ENCODE results near the gene CD55. TPM values are rescaled to one million over a fixed set of nuclear protein-coding genes. Genes with fewer than 3 reads are reported as not detected.
A peak's percentile ranks its signal among the peaks of the same experiment; 100 is the strongest.

Gene CD55
- total RNA-seq, 1 experiment from 2014 or later: 75.4 TPM

GRCh38 chr1:207362962-207363860 is 41.7 kb downstream of the CD55 start:
- Histone ChIP-seq H3K4me2 (ENCODE audit: low read length) (no peak overlapping the region), H2AFZ (ENCODE audit: low read depth, low read length, poor library complexity, severe bottlenecking) (no peak overlapping the region), H3K79me2 (ENCODE audit: insufficient read depth, low read length) (no peaks in the 10 kb centered on the region), H3K27me3 (ENCODE audit: insufficient read depth, low read length) (no peaks in the 10 kb centered on the region), H3K4me1 (ENCODE audit: control insufficient read depth in 1 of 2, insufficient read depth in 2 of 2, low read length in 2 of 2) (no peaks in the 10 kb centered on the region), H3K9me2 (ENCODE audit: insufficient read depth) (no peaks in the 10 kb centered on the region), H3K9me3 (ENCODE audit: control insufficient read depth in 1 of 2, insufficient read depth in 1 of 2, low read depth in 1 of 2, low read length in 2 of 2) (no peaks in the 10 kb centered on the region), H3K36me3 (ENCODE audit: control insufficient read depth in 1 of 2, insufficient read depth in 2 of 2, low read length in 2 of 2) (0 out of 4 replicates have a peak, but pooled peaks cover 0 to 4% of the 10 kb centered on the region in 2 experiments), H3K9ac (ENCODE audit: low read length) (no peak overlapping the region), H3K27ac (ENCODE audit: low read depth, low read length) (no peak overlapping the region), H4K20me1 (ENCODE audit: insufficient read depth) (no peaks in the 10 kb centered on the region), H3K4me3 (replicated peaks in 1 of 2; ENCODE audit: low read depth in 1 of 2, low read length in 2 of 2) (no peak overlapping the region)
- BruUV-seq (replicated peaks): no TSS peak
- RAD21 ChIA-PET (ENCODE audit: low non-redundant PET in 1 of 2, low total read pairs in 2 of 2, uncharacterized antibody in 2 of 2, unreplicated experiment in 2 of 2): no interaction called here
- ATAC-seq (no peak), DNase-seq (ENCODE audit: low read depth, low spot score) (no peak)
- POLR2A ChIA-PET: no interaction called here
- intact Hi-C loops (cut with micrococcal nuclease): no loop called here
- CTCF ChIA-PET: no interaction called here
- TF ChIP-seq MAX (IDR thresholded peaks at IDR 0.05): no peak
- no peak for TF ChIP-seq EZH2phosphoT487 (IDR thresholded peaks at IDR 0.05; ENCODE audit: borderline replicate concordance)

GRCh38 chr1:207363871-207364270 is 42.4 kb downstream of the CD55 start:
- BruUV-seq (replicated peaks): TSS peak; percentile 16
- Histone ChIP-seq H3K79me2 (ENCODE audit: insufficient read depth, low read length) (no peaks in the 10 kb centered on the region), H3K27me3 (ENCODE audit: insufficient read depth, low read length) (no peaks in the 10 kb centered on the region), H3K4me2 (ENCODE audit: low read length) (no peak overlapping the region), H3K27ac (ENCODE audit: low read depth, low read length) (no peak overlapping the region), H3K9me3 (ENCODE audit: control insufficient read depth in 1 of 2, insufficient read depth in 1 of 2, low read depth in 1 of 2, low read length in 2 of 2) (no peaks in the 10 kb centered on the region), H3K9me2 (ENCODE audit: insufficient read depth) (no peaks in the 10 kb centered on the region), H4K20me1 (ENCODE audit: insufficient read depth) (no peaks in the 10 kb centered on the region), H3K9ac (ENCODE audit: low read length) (no peak overlapping the region), H2AFZ (ENCODE audit: low read depth, low read length, poor library complexity, severe bottlenecking) (no peak overlapping the region), H3K4me3 (replicated peaks in 1 of 2; ENCODE audit: low read depth in 1 of 2, low read length in 2 of 2) (no peak overlapping the region), H3K36me3 (ENCODE audit: control insufficient read depth in 1 of 2, insufficient read depth in 2 of 2, low read length in 2 of 2) (0 out of 4 replicates have a peak, but pooled peaks cover 0 to 4% of the 10 kb centered on the region in 2 experiments), H3K4me1 (ENCODE audit: control insufficient read depth in 1 of 2, insufficient read depth in 2 of 2, low read length in 2 of 2) (no peaks in the 10 kb centered on the region)
- ATAC-seq: no peak
- CTCF ChIA-PET: no interaction called here
- RAD21 ChIA-PET (ENCODE audit: low non-redundant PET in 1 of 2, low total read pairs in 2 of 2, uncharacterized antibody in 2 of 2, unreplicated experiment in 2 of 2): no interaction called here
- intact Hi-C loops (cut with micrococcal nuclease): no loop called here
- POLR2A ChIA-PET: no interaction called here
- DNase-seq (ENCODE audit: low read depth, low spot score): no peak
- TF ChIP-seq FOSL1 (IDR thresholded peaks at IDR 0.05; ENCODE audit: low read depth): no peak
- no peak for TF ChIP-seq ATF3 (IDR thresholded peaks at IDR 0.05)
- TF ChIP-seq RAD21 (IDR thresholded peaks at IDR 0.05; ENCODE audit: low read depth): no peak
- TF ChIP-seq SP1 (IDR thresholded peaks at IDR 0.05; ENCODE audit: low read depth): no peak
- TF ChIP-seq CBX3 (IDR thresholded peaks at IDR 0.05; ENCODE audit: low read depth): no peak
- no peak for TF ChIP-seq SRF (IDR thresholded peaks at IDR 0.05; ENCODE audit: low read depth)
- TF ChIP-seq EZH2phosphoT487 (IDR thresholded peaks at IDR 0.05; ENCODE audit: borderline replicate concordance): no peak
- no peak for TF ChIP-seq YY1 (IDR thresholded peaks at IDR 0.05; ENCODE audit: extremely low read depth, insufficient replicate concordance, low read depth, low read length)
- no peak for TF ChIP-seq EGR1 (IDR thresholded peaks at IDR 0.05; ENCODE audit: low read depth)
- TF ChIP-seq ZNF274 (IDR thresholded peaks at IDR 0.05; ENCODE audit: low read depth, low read length): no peak
- no peak for TF ChIP-seq POLR2A (IDR thresholded peaks at IDR 0.05; ENCODE audit: borderline replicate concordance, extremely low read depth, insufficient read depth, insufficient read length)
- no peak for TF ChIP-seq JUND (IDR thresholded peaks at IDR 0.05)
- TF ChIP-seq MAX (IDR thresholded peaks at IDR 0.05): no peak
- no peak for TF ChIP-seq REST (IDR thresholded peaks at IDR 0.05; ENCODE audit: low read depth)
- TF ChIP-seq ELF1 (IDR thresholded peaks at IDR 0.05; ENCODE audit: borderline replicate concordance, low read depth): no peak
